Measurements from ENCODE around the gene CCDC27. TPM values are rescaled to one million over a fixed set of nuclear protein-coding genes. Genes with fewer than 3 reads are reported as not detected.
A peak's percentile ranks its signal among the peaks of the same experiment; 100 is the strongest.

CCDC27 gene
- total and polyA plus RNA-seq, 2 of the 8 experiments (the other 6 are each of a cell fraction or from before 2014, with no cell fraction given), result 0.15 TPM; not detected in 1

GRCh38 chr1:3772027-3772714 is 19.9 kb downstream of the CCDC27 start:
- peak overlapping the region; percentile 52 to 81 (median 56) for H3K4me3 ChIP-seq (ENCODE audit: extremely low read depth in 1 of 4, insufficient read depth in 2 of 4, low read depth in 3 of 4, low read length in 4 of 4)
- H2BK15ac ChIP-seq (ENCODE audit: low read length), result 0 out of 2 replicates have a peak overlapping the region, but pooled peaks have one; percentile 29
- no peak overlapping the region for H2BK120ac ChIP-seq (replicated peaks; ENCODE audit: low read depth, low read length)
- H3K4me1 ChIP-seq (replicated peaks in 1 of 4; ENCODE audit: control insufficient read depth in 3 of 4, insufficient read depth in 4 of 4, low read length in 3 of 4), result peaks cover 0 to 35% (median 13%) of the 10 kb centered on the region in 4 experiments; a peak in 6 of 7 replicates
- 3% methylated on average over 30 of the region's 61 CpGs; no CpG with 5 or more reads in 1 of the 2 experiments for WGBS, 2 experiments (ENCODE audit: extremely low coverage in 1 of 2, insufficient coverage in 1 of 2, insufficient read length in 1 of 2, insufficient replicate concordance in 2 of 2, low coverage in 1 of 2, low lambda C conversion rate in 2 of 2, missing lambda C conversion rate in 1 of 2)
- peak overlapping the region; percentile 66; the same call in 1 of the 2 replicates for H2AFZ ChIP-seq (ENCODE audit: low read length)
- H3K4me2 ChIP-seq (ENCODE audit: insufficient read depth in 1 of 2, low read depth in 2 of 2, low read length in 2 of 2), result peak overlapping the region; percentile 76 to 95
- no peaks in the 10 kb centered on the region for H3K36me3 ChIP-seq (ENCODE audit: control insufficient read depth in 2 of 4, insufficient read depth in 4 of 4, low read length in 3 of 4)
- no peak overlapping the region for H2BK5ac ChIP-seq (ENCODE audit: low read depth, low read length)
- no peak overlapping the region for H2AK5ac ChIP-seq (ENCODE audit: low read depth, low read length)
- no peak overlapping the region for H3K14ac ChIP-seq (ENCODE audit: insufficient read length)
- H3K79me1 ChIP-seq (ENCODE audit: low read depth, low read length), result no peaks in the 10 kb centered on the region
- peaks cover 0 to 8% of the 10 kb centered on the region in 2 experiments for H4K20me1 ChIP-seq (replicated peaks in 1 of 2; ENCODE audit: control insufficient read depth in 1 of 2, insufficient read depth in 2 of 2, low read length in 2 of 2)
- peak overlapping the region; percentile 32 for H3K18ac ChIP-seq (ENCODE audit: extremely low read depth, low read length)
- H4K5ac ChIP-seq (ENCODE audit: insufficient read length, low read depth, low read length), result peak overlapping the region; percentile 29
- peaks cover 11% of the 10 kb centered on the region; the same call in 1 of the 2 replicates for H3K23me2 ChIP-seq (ENCODE audit: low read depth, low read length)
- no peak overlapping the region for H3K4ac ChIP-seq (replicated peaks; ENCODE audit: insufficient read length, low read depth, low read length)
- POLR2A ChIA-PET (ENCODE audit: partially characterized antibody), result interaction anchor here (1.0 to 2.5 kb wide), 3 partner anchors 12 to 21 kb away, joined by 4 to 10 read pairs (median 7); partner anchors contain the start of gene CCDC27
- no peak overlapping the region for H3K56ac ChIP-seq (replicated peaks; ENCODE audit: insufficient read length, low read depth, low read length)
- peak overlapping the region; percentile 45; the same call in 1 of the 2 replicates for H4K8ac ChIP-seq (ENCODE audit: extremely low read depth, insufficient read depth, low read length)
- H3K27ac ChIP-seq (ENCODE audit: low read depth, low read length), result no peak overlapping the region
- peak overlapping the region in 2 of 4 experiments; percentile 23 to 29; a peak in 3 of 7 replicates for H3K9ac ChIP-seq (replicated peaks in 1 of 4; ENCODE audit: extremely low read depth in 1 of 4, low read depth in 3 of 4, low read length in 3 of 4)
- CTCF ChIA-PET (ENCODE audit: partially characterized antibody), result interaction anchor here (0.9 to 1.1 kb wide), 2 partner anchors 13 to 24 kb away, joined by 3 to 5 read pairs; no protein-coding TSS in a partner anchor
- no peak overlapping the region for H2BK20ac ChIP-seq (ENCODE audit: low read length)
- H4K91ac ChIP-seq (replicated peaks; ENCODE audit: insufficient read length, low read length), result no peak overlapping the region
- no peak for FAIRE-seq
- H2BK12ac ChIP-seq (ENCODE audit: low read depth, low read length), result no peak overlapping the region
- H3K23ac ChIP-seq (ENCODE audit: insufficient read length), result no peak overlapping the region
- no peaks in the 10 kb centered on the region for H3K79me2 ChIP-seq (ENCODE audit: control insufficient read depth in 1 of 2, insufficient read depth in 2 of 2, low read length in 2 of 2)
- peaks cover 0 to 4% of the 10 kb centered on the region in 2 experiments; a peak in 1 of 4 replicates for H3K9me3 ChIP-seq (ENCODE audit: insufficient read depth in 2 of 2, low read depth in 1 of 2, low read length in 1 of 2)
- peak; percentile 77 to 94 for DNase-seq (ENCODE audit: low read depth in 1 of 2, low spot score in 2 of 2)
- H3K27me3 ChIP-seq (replicated peaks in 1 of 4; ENCODE audit: control insufficient read depth in 3 of 4, extremely low read depth in 1 of 4, insufficient read depth in 3 of 4, low read length in 3 of 4), result no peaks in the 10 kb centered on the region; a peak in 1 of 7 replicates
- no peak for TF ChIP-seq NRF1 (IDR thresholded peaks at IDR 0.05; ENCODE audit: low read depth, low read length)
- no peak for TF ChIP-seq JUND (IDR thresholded peaks at IDR 0.05; ENCODE audit: low read length)
- TF ChIP-seq RAD21 (IDR thresholded peaks at IDR 0.05 in 1 of 2, conservative IDR thresholded peaks at IDR 0.05 in 1 of 2; ENCODE audit: low read depth in 2 of 2, low read length in 2 of 2), result no peak
- TF ChIP-seq PHF8 (conservative IDR thresholded peaks at IDR 0.05; ENCODE audit: low read depth, low read length), result peak; percentile 66
- TF ChIP-seq SAP30 (IDR thresholded peaks at IDR 0.05; ENCODE audit: insufficient read depth, insufficient replicate concordance, low read length), result no peak
- TF ChIP-seq KDM5A (IDR thresholded peaks at IDR 0.05; ENCODE audit: low read length), result no peak
- TF ChIP-seq CHD1 (IDR thresholded peaks at IDR 0.05; ENCODE audit: low read depth, low read length), result no peak
- TF ChIP-seq E2F6 (IDR thresholded peaks at IDR 0.05), result peak; percentile 77
- TF ChIP-seq KDM4A (IDR thresholded peaks at IDR 0.05; ENCODE audit: low read depth, low read length, severe bottlenecking), result peak; percentile 85

All from H1 (cell line).